Inferior parietal cortex (tissue), 1 donor: ENCODE measurements around the gene TPD52L3.

Source experiments
- DNase-seq: peaks from one replicate; pipeline ENCODE4 v3.0.0-alpha.2; 2016; ENCODE audit errors: extremely low spot score

The TPD52L3 gene

GRCh38 chr9:6328103-6328502 is at the start of gene TPD52L3:
TSS of gene TPD52L3 (plus strand) at chr9:6328375. CDS start at chr9:6328596, 221 bp downstream.
- no peak for DNase-seq

- DNase-seq = no peak
Measured at GRCh38 chr9:6301858-6302257, 26.3 kb upstream of the TPD52L3 start.

GRCh38 chr9:6302417-6302816 is 25.8 kb upstream of the TPD52L3 start:
- no peak for DNase-seq

- no peak for DNase-seq
Measured at GRCh38 chr9:6304232-6304631, 23.9 kb upstream of the TPD52L3 start.

- DNase-seq = peak; percentile 81
Measured at GRCh38 chr9:6305954-6306563, 22.1 kb upstream of the TPD52L3 start.

- DNase-seq = no peak
Measured at GRCh38 chr9:6307551-6308096, 20.6 kb upstream of the TPD52L3 start.

- no peak for DNase-seq
Measured at GRCh38 chr9:6330958-6331634, 2.9 kb downstream of the TPD52L3 start.

GRCh38 chr9:6334305-6334704 is 6.1 kb downstream of the TPD52L3 start:
- DNase-seq = no peak

GRCh38 chr9:6348766-6349165 is 20.6 kb downstream of the TPD52L3 start:
- no peak for DNase-seq

- DNase-seq = no peak
Measured at GRCh38 chr9:6351737-6352136, 23.6 kb downstream of the TPD52L3 start.

- DNase-seq = peak; percentile 78
Measured at GRCh38 chr9:6354072-6354686, 26.0 kb downstream of the TPD52L3 start.

GRCh38 chr9:6355728-6356127 is 27.6 kb downstream of the TPD52L3 start:
- DNase-seq = no peak

- DNase-seq = no peak
Measured at GRCh38 chr9:6356441-6356840, 28.3 kb downstream of the TPD52L3 start.

- DNase-seq = no peak
Measured at GRCh38 chr9:6356904-6357303, 28.7 kb downstream of the TPD52L3 start.

- no peak for DNase-seq
Measured at GRCh38 chr9:6367128-6367890, 39.1 kb downstream of the TPD52L3 start.

GRCh38 chr9:6368831-6369230 is 40.7 kb downstream of the TPD52L3 start:
- DNase-seq = no peak
